GM12873 (cell line): ENCODE data around the gene ANKRD30A.

Experiments
- TF ChIP-seq, protein P1 (sequence below): IDR thresholded peaks from 2 replicates; pipeline ENCODE4 v1.5.1; 2012; ENCODE audit warnings: low read depth, mild to moderate bottlenecking, moderate library complexity, low read length, control low read depth; ENCODE audit not compliant: insufficient read depth; ENCODE audit errors: missing control alignments

The ANKRD30A gene

DNA sequence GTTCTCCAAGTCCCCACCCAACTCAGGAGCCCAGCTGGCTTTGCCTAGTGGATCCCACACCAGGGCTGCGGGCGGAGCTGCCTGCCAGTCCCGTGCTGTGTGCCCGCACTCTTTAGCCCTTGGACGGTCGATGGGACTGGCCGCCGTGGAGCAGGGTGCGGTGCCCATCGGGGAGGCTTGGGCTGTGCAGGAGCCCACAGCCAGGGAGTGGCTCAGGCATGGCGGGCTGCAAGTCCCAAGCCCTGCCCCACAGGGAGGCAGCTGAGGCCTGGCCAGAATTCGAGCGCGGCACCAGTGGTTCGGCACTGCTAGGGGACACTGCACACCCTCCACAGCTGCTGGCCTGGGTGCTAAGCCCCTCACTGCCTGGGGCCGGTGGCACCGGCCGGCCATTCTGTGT is 159.7 kb downstream of the ANKRD30A start:
- TF ChIP-seq, protein P1, sequence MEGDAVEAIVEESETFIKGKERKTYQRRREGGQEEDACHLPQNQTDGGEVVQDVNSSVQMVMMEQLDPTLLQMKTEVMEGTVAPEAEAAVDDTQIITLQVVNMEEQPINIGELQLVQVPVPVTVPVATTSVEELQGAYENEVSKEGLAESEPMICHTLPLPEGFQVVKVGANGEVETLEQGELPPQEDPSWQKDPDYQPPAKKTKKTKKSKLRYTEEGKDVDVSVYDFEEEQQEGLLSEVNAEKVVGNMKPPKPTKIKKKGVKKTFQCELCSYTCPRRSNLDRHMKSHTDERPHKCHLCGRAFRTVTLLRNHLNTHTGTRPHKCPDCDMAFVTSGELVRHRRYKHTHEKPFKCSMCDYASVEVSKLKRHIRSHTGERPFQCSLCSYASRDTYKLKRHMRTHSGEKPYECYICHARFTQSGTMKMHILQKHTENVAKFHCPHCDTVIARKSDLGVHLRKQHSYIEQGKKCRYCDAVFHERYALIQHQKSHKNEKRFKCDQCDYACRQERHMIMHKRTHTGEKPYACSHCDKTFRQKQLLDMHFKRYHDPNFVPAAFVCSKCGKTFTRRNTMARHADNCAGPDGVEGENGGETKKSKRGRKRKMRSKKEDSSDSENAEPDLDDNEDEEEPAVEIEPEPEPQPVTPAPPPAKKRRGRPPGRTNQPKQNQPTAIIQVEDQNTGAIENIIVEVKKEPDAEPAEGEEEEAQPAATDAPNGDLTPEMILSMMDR, result no peak

DNA sequence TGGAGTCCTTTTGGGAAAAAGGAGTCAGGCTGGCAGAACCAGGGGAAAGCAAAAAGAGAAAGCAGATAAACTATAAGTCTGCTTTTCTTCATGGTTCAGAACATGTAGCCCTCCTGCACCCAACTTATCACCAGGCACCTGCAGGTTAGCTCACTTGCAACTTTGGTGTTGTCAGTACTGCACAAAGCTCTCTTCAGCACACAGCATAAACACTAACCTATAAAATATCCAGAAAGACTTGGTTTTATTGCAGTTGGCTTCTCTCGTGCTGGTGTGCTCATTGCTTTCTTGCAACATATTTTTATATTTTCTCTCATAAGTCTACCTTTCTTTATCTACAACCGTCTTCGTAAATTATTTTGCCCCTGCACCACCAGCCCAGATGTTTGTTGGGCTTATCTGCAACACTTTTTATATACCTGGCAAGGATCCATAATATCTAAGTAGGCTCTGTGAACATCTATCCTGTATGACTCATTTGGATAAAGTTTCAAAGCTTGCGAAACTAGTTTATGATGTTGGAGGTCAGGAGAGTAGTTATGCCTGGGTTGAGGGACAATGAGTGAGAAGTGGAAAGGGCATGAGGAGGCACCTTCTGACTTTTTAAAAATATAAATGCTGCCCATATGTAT is 164.6 kb downstream of the ANKRD30A start:
- TF ChIP-seq, protein P1, result no peak

DNA sequence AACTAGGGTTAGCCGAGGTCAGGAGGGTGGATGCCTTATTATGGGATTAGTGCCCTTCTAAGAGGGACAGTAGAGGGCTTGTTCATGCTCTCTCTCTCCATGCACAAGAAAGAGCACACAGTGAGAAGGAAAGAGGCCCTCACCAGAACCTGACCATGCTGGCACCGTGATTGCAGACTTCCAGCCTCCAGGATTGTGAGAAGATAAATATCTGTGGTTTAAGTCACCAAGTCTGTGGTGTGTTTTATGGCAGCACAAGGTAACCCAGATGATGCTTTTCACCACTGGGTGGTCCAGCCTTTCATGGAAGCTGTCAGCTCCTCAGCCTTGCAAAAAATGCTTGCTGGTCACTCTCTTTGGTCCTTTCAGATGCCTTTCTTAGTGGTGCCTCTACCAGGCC is 175.9 kb downstream of the ANKRD30A start:
- TF ChIP-seq, protein P1, result no peak

DNA sequence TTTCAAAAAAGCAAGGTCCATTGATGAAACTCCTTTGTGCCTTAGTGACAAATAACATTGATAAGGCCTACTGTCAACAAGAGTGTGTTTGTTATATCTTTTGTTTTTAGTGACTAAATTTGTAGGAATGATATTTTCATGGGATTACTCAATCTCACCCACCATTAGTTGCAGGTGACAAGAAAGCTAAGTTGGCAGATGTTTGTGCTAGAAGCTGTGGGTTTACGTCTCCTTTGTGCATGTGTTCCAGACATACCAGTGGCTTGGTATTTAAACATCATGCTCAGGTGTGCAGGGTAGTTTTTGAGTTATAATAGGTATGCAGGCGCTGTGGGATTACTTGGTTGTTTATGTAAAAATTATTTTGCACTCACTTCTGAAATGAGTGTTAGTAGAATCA is 178.6 kb downstream of the ANKRD30A start:
- TF ChIP-seq, protein P1, result no peak

DNA sequence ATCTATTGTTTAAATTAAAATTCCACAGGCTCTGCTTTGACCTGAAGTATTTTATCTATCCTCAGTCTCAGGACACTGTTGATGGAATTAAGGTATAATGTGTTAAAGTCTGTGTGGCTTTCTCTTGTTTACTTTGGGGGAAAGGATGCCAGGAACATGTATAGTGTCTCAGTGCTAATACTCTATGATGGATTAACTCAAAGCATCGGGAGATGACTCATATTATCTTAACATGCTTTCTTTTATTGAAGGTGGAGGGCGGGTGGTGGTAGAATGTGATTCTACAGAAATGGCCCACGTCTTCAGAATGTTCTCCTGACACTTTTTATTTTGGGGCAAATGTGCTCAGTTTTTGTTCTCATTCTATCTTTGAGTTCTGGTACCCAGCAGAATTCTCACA is 189.0 kb downstream of the ANKRD30A start:
- TF ChIP-seq, protein P1, result no peak

DNA sequence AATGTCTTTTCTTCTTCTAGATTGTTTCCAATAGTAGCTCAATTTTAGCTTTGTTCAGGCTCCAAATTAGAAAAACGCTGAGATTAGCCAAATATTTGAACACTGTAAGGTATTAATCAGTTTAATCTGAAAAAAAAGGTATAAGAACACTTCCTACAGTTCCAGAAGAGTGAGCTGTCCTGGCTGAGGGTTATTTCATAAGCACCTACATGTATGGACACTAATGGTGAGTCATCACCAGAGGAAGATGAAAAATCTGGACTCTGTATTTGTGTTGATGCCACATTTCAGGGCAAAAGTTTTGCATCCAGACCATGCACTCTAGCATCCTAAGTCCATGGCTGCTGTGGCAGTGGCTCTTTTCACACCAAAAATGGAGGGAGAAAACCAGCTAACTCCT is 189.5 kb downstream of the ANKRD30A start:
- TF ChIP-seq, protein P1, result no peak

DNA sequence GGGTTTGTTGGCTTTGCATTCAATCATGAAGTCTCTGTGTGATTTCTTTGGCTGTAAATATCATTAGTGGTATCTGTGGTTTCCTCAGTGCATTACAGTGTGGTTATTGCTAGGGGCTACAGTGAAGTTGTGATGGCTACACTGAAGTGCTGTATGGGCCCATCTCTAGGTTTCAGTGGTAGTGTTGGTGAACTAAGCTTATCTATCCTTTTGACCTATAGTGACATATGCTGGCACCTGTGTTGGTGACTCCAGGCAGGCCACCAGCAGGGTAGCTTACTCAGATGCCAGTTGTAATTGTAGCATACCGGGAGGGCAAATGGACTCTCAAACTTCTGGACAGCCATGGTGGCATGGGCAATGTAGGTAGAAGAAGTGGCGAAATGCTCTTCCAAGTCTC is 219.0 kb downstream of the ANKRD30A start:
- TF ChIP-seq, protein P1, result no peak

DNA sequence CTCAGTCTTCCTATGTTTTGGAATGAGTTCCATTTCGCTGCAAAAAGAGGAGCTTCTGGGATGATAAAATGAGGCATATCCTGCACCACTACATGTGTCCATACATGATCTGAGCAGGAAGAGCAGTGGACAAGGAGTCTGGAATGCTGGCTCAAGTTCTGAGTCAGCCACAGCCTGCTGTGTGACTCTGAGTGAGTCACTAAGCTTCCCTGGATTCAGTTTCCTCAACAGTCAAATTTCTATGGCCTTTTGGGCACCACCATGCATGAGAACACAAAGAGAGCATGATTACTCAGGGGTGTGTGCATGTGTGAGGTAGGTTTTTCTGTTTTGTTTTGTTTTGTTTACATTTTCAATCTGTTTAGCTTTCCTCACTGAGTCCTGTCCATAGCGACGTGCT is 254.6 kb downstream of the ANKRD30A start:
- TF ChIP-seq, protein P1, result no peak
